ENCODE data around the gene RASL11A. TPM values are rescaled to one million over a fixed set of nuclear protein-coding genes. Genes with fewer than 3 reads are reported as not detected.

The RASL11A gene
- total RNA-seq, 1 donor from 2014 or later = 5.8 TPM

Other genes with a start within 250 kb of the RASL11A start
- 11.5 TPM for gene USP12, start 99.0 kb upstream of the RASL11A start, total RNA-seq
- 362 TPM for gene RPL21, start 19.3 kb upstream of the RASL11A start, total RNA-seq
- 64.5 TPM for gene GTF3A, start 153.8 kb downstream of the RASL11A start, total RNA-seq
- 24.0 TPM for gene MTIF3, start 179.7 kb downstream of the RASL11A start, total RNA-seq